CD14-positive monocyte (primary cell): ENCODE results near the gene SYT13. TPM values are rescaled to one million over a fixed set of nuclear protein-coding genes. Genes with fewer than 3 reads are reported as not detected.

Experiments used
- DNase-seq, 3 donors: peaks; one replicate each; pipeline ENCODE4 v3.0.0-alpha.2; 2011 to 2022
- H2AFZ ChIP-seq: 2 replicates; pipeline ENCODE4 v1.6.0; 2012; ENCODE audit warnings: mild to moderate bottlenecking, low read depth, low read length, inconsistent platforms; ENCODE audit not compliant: insufficient read depth, poor library complexity, severe bottlenecking
- H3K27ac ChIP-seq, 2 donors: 1 replicate in 1 of 2; 2 replicates in 1 of 2; pipeline ENCODE4 v1.5.1; 2012 to 2013; ENCODE audit warnings: low read length in 2 of 2, control low read depth in 1 of 2, inconsistent platforms in 1 of 2, low read depth in 1 of 2, mild to moderate bottlenecking in 1 of 2
- H3K27me3 ChIP-seq, 2 donors: one replicate each; pipeline versions ENCODE4 v1.6.0 to v1.6.1; 2011 to 2013; ENCODE audit warnings: low read length in 2 of 2; ENCODE audit not compliant: control insufficient read depth in 2 of 2, insufficient read depth in 2 of 2
- H3K36me3 ChIP-seq, 2 donors: replicated peaks in 1 of 2; 1 replicate in 1 of 2; 2 replicates in 1 of 2; pipeline versions ENCODE4 v1.5.1 to v1.6.1; 2012 to 2013; ENCODE audit warnings: low read length in 2 of 2, control low read depth in 1 of 2, inconsistent platforms in 1 of 2, mild to moderate bottlenecking in 1 of 2; ENCODE audit not compliant: insufficient read depth in 2 of 2, control insufficient read depth in 1 of 2
- H3K4me1 ChIP-seq, 2 donors: 1 replicate in 1 of 2; 2 replicates in 1 of 2; pipeline versions ENCODE4 v1.5.1 to v1.6.1; 2012 to 2013; ENCODE audit warnings: low read length in 2 of 2, control low read depth in 1 of 2, inconsistent platforms in 1 of 2, mild to moderate bottlenecking in 1 of 2, moderate library complexity in 1 of 2; ENCODE audit not compliant: insufficient read depth in 2 of 2, control insufficient read depth in 1 of 2
- H3K4me2 ChIP-seq: replicated peaks from 2 replicates; pipeline ENCODE3; 2012; ENCODE audit warnings: low read length, moderate library complexity, mild to moderate bottlenecking; ENCODE audit not compliant: poor library complexity, severe bottlenecking; ENCODE audit errors: extremely low read depth
- H3K4me3 ChIP-seq, 3 experiments: fragments of 200-600 bp in 1 of 3; sonication (generic) in 1 of 3; replicated peaks in 1 of 3; 1 replicate in 2 of 3; 2 replicates in 1 of 3; pipeline ENCODE4 v1.5.1; 2011 to 2013; ENCODE audit warnings: low read length in 3 of 3, mild to moderate bottlenecking in 3 of 3, control low read depth in 2 of 3, low read depth in 2 of 3, inconsistent platforms in 1 of 3, moderate library complexity in 1 of 3
- H3K79me2 ChIP-seq: 2 replicates; pipeline ENCODE4 v1.6.0; 2012; ENCODE audit warnings: mild to moderate bottlenecking, control low read depth, inconsistent platforms, low read length, moderate library complexity; ENCODE audit not compliant: insufficient read depth
- H3K9ac ChIP-seq: 2 replicates; pipeline ENCODE4 v1.6.0; 2017; ENCODE audit warnings: low read length, mild to moderate bottlenecking; ENCODE audit not compliant: insufficient read depth, poor library complexity, severe bottlenecking
- H3K9me3 ChIP-seq, 2 donors: replicated peaks in 1 of 2; 1 replicate in 1 of 2; 2 replicates in 1 of 2; pipeline versions ENCODE4 v1.5.1 to v1.6.1; 2012 to 2013; ENCODE audit warnings: low read length in 2 of 2, control low read depth in 1 of 2; ENCODE audit not compliant: control insufficient read depth in 1 of 2, insufficient read depth in 1 of 2
- H4K20me1 ChIP-seq: 2 replicates; pipeline ENCODE4 v1.6.0; 2012; ENCODE audit warnings: mild to moderate bottlenecking, low read length, control low read depth, moderate library complexity; ENCODE audit not compliant: insufficient read depth
- H3K27ac Mint-ChIP-seq, 7 donors: one replicate each; pipeline ENCODE4 v1.8.0; 2020; ENCODE audit warnings: mild to moderate bottlenecking in 7 of 7, mixed read lengths in 7 of 7, moderate library complexity in 6 of 7, inconsistent platforms in 2 of 7
- H3K27me3 Mint-ChIP-seq, 3 donors: one replicate each; pipeline ENCODE4 v1.8.0; 2021 to 2022; ENCODE audit warnings: low read depth in 3 of 3, mild to moderate bottlenecking in 3 of 3, mixed read lengths in 3 of 3, moderate library complexity in 3 of 3, inconsistent platforms in 1 of 3
- H3K36me3 Mint-ChIP-seq, 2 donors: one replicate each; pipeline ENCODE4 v1.8.0; 2020; ENCODE audit warnings: mixed read lengths in 2 of 2, inconsistent platforms in 1 of 2, mild to moderate bottlenecking in 1 of 2
- H3K4me1 Mint-ChIP-seq: one replicate; pipeline ENCODE4 v1.8.0; 2020; ENCODE audit warnings: mild to moderate bottlenecking, mixed read lengths
- H3K4me3 Mint-ChIP-seq, 2 donors: one replicate each; pipeline ENCODE4 v1.8.0; 2020; ENCODE audit warnings: mild to moderate bottlenecking in 2 of 2, mixed read lengths in 2 of 2, moderate library complexity in 1 of 2
- H3K9me3 Mint-ChIP-seq, 7 donors: one replicate each; pipeline ENCODE4 v1.8.0; 2020 to 2022; ENCODE audit warnings: mixed read lengths in 7 of 7, mild to moderate bottlenecking in 6 of 7, moderate library complexity in 6 of 7, inconsistent platforms in 2 of 7
- CTCF ChIP-seq: fragments of 200-600 bp; IDR thresholded peaks from one replicate; pipeline ENCODE4 v1.8.0; 2022; ENCODE audit warnings: antibody characterized with exemption, mild to moderate bottlenecking
- WGBS: methylation state at CpG from one replicate; pipeline ENCODE4 v1.1.5; 2013; ENCODE audit warnings: missing lambda C conversion rate; ENCODE audit not compliant: insufficient coverage; 5-methylcytosine and 5-hydroxymethylcytosine counted together
- intact Hi-C, 2 donors: fragments of 100-400 bp; cut with micrococcal nuclease; formaldehyde crosslinking; loops; one replicate each; pipeline versions ENCODE4 v1.15.0 to v1.15.1; 2023
- polyA plus RNA-seq, 3 donors: library from polyadenylated mRNA; depleted of rRNA in 1 of 3; unstranded in 2 of 3; stranded (reverse) in 1 of 3; fragments of 300-500 nt in 2 of 3; fragments of >200 nt in 1 of 3; fragmentation: Illumina TruSeq in 2 of 3; gene quantifications; 1 replicate in 2 of 3; 2 replicates in 1 of 3; pipeline ENCODE4 v1.2.3, GENCODE V29; 2012 to 2021

Gene SYT13
- polyA plus RNA-seq, 3 donors, result not detected

- Mint-ChIP-seq H3K36me3 (no peaks in the 10 kb centered on the region), H3K4me1 (no peaks in the 10 kb centered on the region), H3K4me3 (no peak overlapping the region), H3K9me3 (peaks cover 0 to 4% (median 0%) of the 10 kb centered on the region in 7 donors), H3K27ac (no peak overlapping the region), H3K27me3 (peaks cover 7 to 25% (median 19%) of the 10 kb centered on the region in 3 donors)
- Histone ChIP-seq H4K20me1 (no peaks in the 10 kb centered on the region), H3K36me3 (no peaks in the 10 kb centered on the region), H3K4me2 (no peak overlapping the region), H3K9me3 (no peaks in the 10 kb centered on the region), H3K9ac (no peak overlapping the region), H3K4me1 (no peaks in the 10 kb centered on the region), H3K27me3 (peaks cover 4 to 6% of the 10 kb centered on the region in 2 donors), H3K4me3 (no peak overlapping the region), H3K27ac (no peak overlapping the region), H2AFZ (no peak overlapping the region), H3K79me2 (no peaks in the 10 kb centered on the region)
- peak; percentile 44 for TF ChIP-seq CTCF
- intact Hi-C loops, result no loop called here
- WGBS, result 68% methylated on average over 10 of the region's 14 CpGs
- DNase-seq, result no peak
Observed at GRCh38 chr11:45267052-45267451, 19.1 kb downstream of the SYT13 start.

GRCh38 chr11:45266676-45267020 is 19.5 kb downstream of the SYT13 start:
- no peak overlapping the region for H3K27ac ChIP-seq
- no peak overlapping the region for H2AFZ ChIP-seq
- no peaks in the 10 kb centered on the region for H3K9me3 ChIP-seq
- H3K4me2 ChIP-seq, result no peak overlapping the region
- no peak overlapping the region for H3K4me3 Mint-ChIP-seq
- H3K9ac ChIP-seq, result no peak overlapping the region
- H3K4me1 Mint-ChIP-seq, result no peaks in the 10 kb centered on the region
- H3K4me1 ChIP-seq, result no peaks in the 10 kb centered on the region
- no peaks in the 10 kb centered on the region for H3K36me3 ChIP-seq
- intact Hi-C loops, result no loop called here
- H3K27me3 ChIP-seq, result peaks cover 4 to 6% of the 10 kb centered on the region in 2 donors
- H4K20me1 ChIP-seq, result no peaks in the 10 kb centered on the region
- no peaks in the 10 kb centered on the region for H3K79me2 ChIP-seq
- no peak overlapping the region for H3K4me3 ChIP-seq
- H3K27me3 Mint-ChIP-seq, result peaks cover 7 to 23% (median 17%) of the 10 kb centered on the region in 3 donors
- no peaks in the 10 kb centered on the region for H3K36me3 Mint-ChIP-seq
- no peak overlapping the region for H3K27ac Mint-ChIP-seq
- no CpG with 5 or more reads among the region's 1 CpG for WGBS
- H3K9me3 Mint-ChIP-seq, result peaks cover 0 to 4% (median 0%) of the 10 kb centered on the region in 7 donors
- no peak for TF ChIP-seq CTCF
- no peak for DNase-seq
